ENCODE results near the gene UNC13C. TPM values are rescaled to one million over a fixed set of nuclear protein-coding genes. Genes with fewer than 3 reads are reported as not detected.

UNC13C gene
- total RNA-seq, 1 donor from 2014 or later = 0.18 TPM

- Histone ChIP-seq H3K36me3 (ENCODE audit: insufficient read depth, low read length) (no peaks in the 10 kb centered on the region), H2AFZ (ENCODE audit: low read depth, low read length) (no peak overlapping the region), H3K9ac (ENCODE audit: low read length) (no peak overlapping the region), H3K27ac (ENCODE audit: low read depth, low read length) (no peak overlapping the region), H4K20me1 (ENCODE audit: insufficient read depth, low read length) (no peaks in the 10 kb centered on the region), H3K9me3 (ENCODE audit: insufficient read depth, low read depth, low read length) (peaks cover 7% of the 10 kb centered on the region), H3K4me3 (ENCODE audit: insufficient read depth, low read depth, low read length) (no peak overlapping the region), H3K27me3 (ENCODE audit: insufficient read depth, low read length) (no peaks in the 10 kb centered on the region), H3K4me2 (ENCODE audit: low read length) (no peak overlapping the region), H3K79me2 (ENCODE audit: insufficient read depth, low read length) (no peaks in the 10 kb centered on the region), H3K4me1 (ENCODE audit: insufficient read depth, low read length) (no peaks in the 10 kb centered on the region)
- Mint-ChIP-seq H3K36me3 (ENCODE audit: low read depth, unreplicated experiment) (no peaks in the 10 kb centered on the region), H3K4me3 (ENCODE audit: unreplicated experiment) (no peak overlapping the region), H3K27me3 (ENCODE audit: low read depth, unreplicated experiment) (no peaks in the 10 kb centered on the region), H3K4me1 (ENCODE audit: low read depth, unreplicated experiment) (no peaks in the 10 kb centered on the region), H3K9me3 (ENCODE audit: unreplicated experiment) (peaks cover 9% of the 10 kb centered on the region), H3K27ac (ENCODE audit: unreplicated experiment) (no peak overlapping the region)
- DNase-seq (ENCODE audit: low read depth) = no peak
- FAIRE-seq = no peak
- TF ChIP-seq, protein P1, sequence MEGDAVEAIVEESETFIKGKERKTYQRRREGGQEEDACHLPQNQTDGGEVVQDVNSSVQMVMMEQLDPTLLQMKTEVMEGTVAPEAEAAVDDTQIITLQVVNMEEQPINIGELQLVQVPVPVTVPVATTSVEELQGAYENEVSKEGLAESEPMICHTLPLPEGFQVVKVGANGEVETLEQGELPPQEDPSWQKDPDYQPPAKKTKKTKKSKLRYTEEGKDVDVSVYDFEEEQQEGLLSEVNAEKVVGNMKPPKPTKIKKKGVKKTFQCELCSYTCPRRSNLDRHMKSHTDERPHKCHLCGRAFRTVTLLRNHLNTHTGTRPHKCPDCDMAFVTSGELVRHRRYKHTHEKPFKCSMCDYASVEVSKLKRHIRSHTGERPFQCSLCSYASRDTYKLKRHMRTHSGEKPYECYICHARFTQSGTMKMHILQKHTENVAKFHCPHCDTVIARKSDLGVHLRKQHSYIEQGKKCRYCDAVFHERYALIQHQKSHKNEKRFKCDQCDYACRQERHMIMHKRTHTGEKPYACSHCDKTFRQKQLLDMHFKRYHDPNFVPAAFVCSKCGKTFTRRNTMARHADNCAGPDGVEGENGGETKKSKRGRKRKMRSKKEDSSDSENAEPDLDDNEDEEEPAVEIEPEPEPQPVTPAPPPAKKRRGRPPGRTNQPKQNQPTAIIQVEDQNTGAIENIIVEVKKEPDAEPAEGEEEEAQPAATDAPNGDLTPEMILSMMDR (IDR thresholded peaks at IDR 0.05; ENCODE audit: insufficient read depth, low read depth, low read length) = no peak
- no peak for TF ChIP-seq EZH2 (IDR thresholded peaks at IDR 0.05; ENCODE audit: insufficient read depth, low read length)
Observed at GRCh38 chr15:54482251-54482650, 504.0 kb downstream of the UNC13C start.

GRCh38 chr15:54500330-54500729 lies 522.1 kb downstream of the UNC13C start:
- Histone ChIP-seq H3K36me3 (ENCODE audit: insufficient read depth, low read length) (no peaks in the 10 kb centered on the region), H3K4me3 (ENCODE audit: insufficient read depth, low read depth, low read length) (no peak overlapping the region), H3K27me3 (ENCODE audit: insufficient read depth, low read length) (no peaks in the 10 kb centered on the region), H2AFZ (ENCODE audit: low read depth, low read length) (no peak overlapping the region), H3K4me2 (ENCODE audit: low read length) (no peak overlapping the region), H3K9me3 (ENCODE audit: insufficient read depth, low read depth, low read length) (no peaks in the 10 kb centered on the region), H3K4me1 (ENCODE audit: insufficient read depth, low read length) (no peaks in the 10 kb centered on the region), H3K27ac (ENCODE audit: low read depth, low read length) (no peak overlapping the region), H3K79me2 (ENCODE audit: insufficient read depth, low read length) (no peaks in the 10 kb centered on the region), H4K20me1 (ENCODE audit: insufficient read depth, low read length) (no peaks in the 10 kb centered on the region), H3K9ac (ENCODE audit: low read length) (no peak overlapping the region)
- Mint-ChIP-seq H3K36me3 (ENCODE audit: low read depth, unreplicated experiment) (no peaks in the 10 kb centered on the region), H3K27ac (ENCODE audit: unreplicated experiment) (no peak overlapping the region), H3K9me3 (ENCODE audit: unreplicated experiment) (no peaks in the 10 kb centered on the region), H3K4me1 (ENCODE audit: low read depth, unreplicated experiment) (no peaks in the 10 kb centered on the region), H3K4me3 (ENCODE audit: unreplicated experiment) (no peak overlapping the region), H3K27me3 (ENCODE audit: low read depth, unreplicated experiment) (no peaks in the 10 kb centered on the region)
- no peak for DNase-seq (ENCODE audit: low read depth)
- no peak for FAIRE-seq
- no peak for TF ChIP-seq EZH2 (IDR thresholded peaks at IDR 0.05; ENCODE audit: insufficient read depth, low read length)
- TF ChIP-seq, protein P1 (IDR thresholded peaks at IDR 0.05; ENCODE audit: insufficient read depth, low read depth, low read length) = no peak

DNA sequence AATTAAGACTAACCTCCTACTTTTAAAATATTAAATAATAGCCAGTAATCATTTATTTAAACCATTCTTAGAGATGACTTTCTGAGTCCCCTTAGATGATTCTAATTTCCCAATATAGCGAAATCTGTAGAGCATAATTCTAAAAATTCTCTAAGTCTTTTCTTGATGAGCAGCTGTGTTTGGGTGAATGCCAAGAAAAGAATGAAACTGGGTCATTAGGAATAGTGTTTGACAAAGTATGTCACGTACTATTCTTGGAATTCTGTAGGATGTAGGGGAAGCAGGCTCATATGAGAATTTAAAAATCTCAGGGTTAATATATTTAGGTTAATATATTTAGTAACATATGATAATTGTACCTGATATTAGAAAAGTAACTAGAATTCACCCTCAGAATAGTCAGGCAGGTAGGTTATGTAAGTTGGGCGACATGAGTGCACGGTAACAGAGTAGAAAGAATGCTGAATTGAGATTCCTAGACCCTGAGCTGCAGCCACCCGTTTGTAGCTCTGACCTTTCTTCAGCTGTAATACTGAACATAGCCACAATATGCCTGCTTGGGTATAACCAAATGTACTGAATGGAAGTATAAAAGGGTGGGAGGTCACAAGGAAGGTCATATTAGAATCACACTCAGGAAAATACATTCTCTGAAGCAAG lies 524.3 kb downstream of the UNC13C start:
- FAIRE-seq = no peak
- Mint-ChIP-seq H3K9me3 (ENCODE audit: unreplicated experiment) (no peaks in the 10 kb centered on the region), H3K27ac (ENCODE audit: unreplicated experiment) (no peak overlapping the region), H3K36me3 (ENCODE audit: low read depth, unreplicated experiment) (no peaks in the 10 kb centered on the region), H3K27me3 (ENCODE audit: low read depth, unreplicated experiment) (no peaks in the 10 kb centered on the region), H3K4me1 (ENCODE audit: low read depth, unreplicated experiment) (no peaks in the 10 kb centered on the region), H3K4me3 (ENCODE audit: unreplicated experiment) (no peak overlapping the region)
- Histone ChIP-seq H3K27me3 (ENCODE audit: insufficient read depth, low read length) (no peaks in the 10 kb centered on the region), H4K20me1 (ENCODE audit: insufficient read depth, low read length) (no peaks in the 10 kb centered on the region), H3K36me3 (ENCODE audit: insufficient read depth, low read length) (no peaks in the 10 kb centered on the region), H3K9me3 (ENCODE audit: insufficient read depth, low read depth, low read length) (no peaks in the 10 kb centered on the region), H3K27ac (ENCODE audit: low read depth, low read length) (no peak overlapping the region), H3K4me3 (ENCODE audit: insufficient read depth, low read depth, low read length) (no peak overlapping the region), H3K4me1 (ENCODE audit: insufficient read depth, low read length) (no peaks in the 10 kb centered on the region), H3K4me2 (ENCODE audit: low read length) (no peak overlapping the region), H2AFZ (ENCODE audit: low read depth, low read length) (no peak overlapping the region), H3K79me2 (ENCODE audit: insufficient read depth, low read length) (no peaks in the 10 kb centered on the region), H3K9ac (ENCODE audit: low read length) (no peak overlapping the region)
- no peak for TF ChIP-seq EZH2 (IDR thresholded peaks at IDR 0.05; ENCODE audit: insufficient read depth, low read length)
- TF ChIP-seq, protein P1 (IDR thresholded peaks at IDR 0.05; ENCODE audit: insufficient read depth, low read depth, low read length) = no peak
- DNase-seq (ENCODE audit: low read depth) = no peak

Data from astrocyte (in vitro differentiated cells and primary cell).